GM03348 (cell line): ENCODE results near the gene HHLA2.
"Not testable (repeated sequence)": the region's sequence is repeated elsewhere in the genome, so short reads cannot be mapped to it uniquely, and the experiment has no call there.

Experiments used
- DNase-seq: peaks from one replicate; pipeline ENCODE4 v3.0.0; 2012; ENCODE audit warnings: low spot score

The HHLA2 gene, protein sequence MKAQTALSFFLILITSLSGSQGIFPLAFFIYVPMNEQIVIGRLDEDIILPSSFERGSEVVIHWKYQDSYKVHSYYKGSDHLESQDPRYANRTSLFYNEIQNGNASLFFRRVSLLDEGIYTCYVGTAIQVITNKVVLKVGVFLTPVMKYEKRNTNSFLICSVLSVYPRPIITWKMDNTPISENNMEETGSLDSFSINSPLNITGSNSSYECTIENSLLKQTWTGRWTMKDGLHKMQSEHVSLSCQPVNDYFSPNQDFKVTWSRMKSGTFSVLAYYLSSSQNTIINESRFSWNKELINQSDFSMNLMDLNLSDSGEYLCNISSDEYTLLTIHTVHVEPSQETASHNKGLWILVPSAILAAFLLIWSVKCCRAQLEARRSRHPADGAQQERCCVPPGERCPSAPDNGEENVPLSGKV

DNA sequence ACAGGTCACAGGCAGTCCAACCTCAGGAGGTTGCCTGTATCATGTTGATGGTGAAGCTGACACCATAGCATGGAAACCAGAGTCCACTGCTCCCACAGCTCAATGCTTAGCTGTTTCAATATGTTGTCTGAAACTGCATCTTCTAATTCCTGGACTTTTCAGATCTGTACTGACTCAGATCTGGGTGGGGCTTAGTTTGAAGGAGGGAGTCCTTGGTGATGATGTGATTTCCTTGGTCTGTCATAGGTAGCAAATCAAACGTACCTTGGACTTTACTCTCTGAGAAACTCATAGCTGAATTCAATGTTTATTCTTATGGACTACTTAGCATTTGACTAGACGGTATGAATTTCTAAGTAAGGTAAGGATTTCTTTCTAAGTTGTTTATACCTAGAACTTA, at the start of gene HHLA2:
Gene HHLA2, plus strand, starts transcription at position 310 of the 400 bp plus-strand sequence. CDS start 55,266 bp downstream, outside the sequence.
- no peak for DNase-seq

GRCh38 chr3:108250626-108251025, 45.7 kb upstream of the HHLA2 start:
- no peak for DNase-seq

GRCh38 chr3:108251265-108251664, 45.1 kb upstream of the HHLA2 start:
- DNase-seq, result no peak

- no peak for DNase-seq
These were observed 44.5 kb upstream of the HHLA2 start for GRCh38 chr3:108251844-108252243.

GRCh38 chr3:108255131-108255530, 41.2 kb upstream of the HHLA2 start:
- no peak for DNase-seq

- not testable (repeated sequence) for DNase-seq
These were observed 31.6 kb upstream of the HHLA2 start for GRCh38 chr3:108264534-108265298.

- not testable (repeated sequence) for DNase-seq
These were observed 28.1 kb upstream of the HHLA2 start for GRCh38 chr3:108268235-108268634.

GRCh38 chr3:108271626-108272025, 24.7 kb upstream of the HHLA2 start:
- no peak for DNase-seq

GRCh38 chr3:108279066-108279465, 17.3 kb upstream of the HHLA2 start:
- not testable (repeated sequence) for DNase-seq

- DNase-seq, result no peak
These were observed 15.9 kb upstream of the HHLA2 start for GRCh38 chr3:108280476-108280875.

GRCh38 chr3:108281670-108282069, 14.7 kb upstream of the HHLA2 start:
- no peak for DNase-seq

GRCh38 chr3:108283006-108283405, 13.3 kb upstream of the HHLA2 start:
- DNase-seq, result no peak

GRCh38 chr3:108283989-108284388, 12.4 kb upstream of the HHLA2 start:
- DNase-seq, result no peak

- no peak for DNase-seq
These were observed 11.2 kb upstream of the HHLA2 start for GRCh38 chr3:108285176-108285575.

DNA sequence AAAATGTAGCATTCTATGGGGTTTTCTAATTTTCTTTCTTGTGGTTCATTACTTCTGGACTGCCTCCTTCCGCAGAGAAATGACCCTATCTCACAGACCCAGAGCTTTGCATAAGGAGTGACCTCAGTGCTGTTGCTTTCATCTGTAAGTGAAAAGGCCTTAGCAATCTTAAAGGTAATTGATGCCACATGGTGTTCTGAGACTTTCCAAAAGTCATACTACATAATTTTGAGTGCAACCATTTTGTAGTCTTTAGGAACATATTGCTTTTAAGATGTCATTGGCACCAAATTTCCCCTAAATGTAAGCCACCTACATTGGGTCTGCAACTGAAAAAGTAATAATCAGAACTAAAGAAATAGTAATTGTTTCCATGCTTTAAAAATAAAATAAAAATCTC, 9.2 kb upstream of the HHLA2 start:
- no peak for DNase-seq

- DNase-seq, result not testable (repeated sequence)
These were observed 8.2 kb upstream of the HHLA2 start for GRCh38 chr3:108288193-108288592.

GRCh38 chr3:108289159-108289558, 7.2 kb upstream of the HHLA2 start:
- DNase-seq, result no peak

DNA sequence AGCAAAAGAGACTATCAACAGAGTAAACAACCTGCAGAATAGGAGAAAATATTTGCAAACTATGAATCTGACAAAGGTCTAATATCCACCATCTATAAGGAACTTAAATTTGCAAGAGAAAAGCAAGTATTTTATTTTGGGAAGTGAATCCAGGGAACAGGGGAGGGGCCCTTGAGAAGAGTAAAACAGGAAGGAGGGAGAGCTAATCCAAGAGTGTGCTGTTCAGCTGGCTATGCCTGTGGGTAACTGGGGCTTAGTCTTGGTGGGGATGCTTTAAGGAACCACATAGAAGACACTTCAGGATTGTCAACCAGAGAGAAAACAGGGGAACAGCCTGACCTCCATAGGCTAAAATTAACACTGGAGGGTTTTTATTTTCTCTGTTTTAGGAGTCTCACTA, 3.9 kb upstream of the HHLA2 start:
- no peak for DNase-seq

GRCh38 chr3:108292905-108293328, 3.4 kb upstream of the HHLA2 start:
- DNase-seq, result no peak

- no peak for DNase-seq
These were observed 2.5 kb upstream of the HHLA2 start for GRCh38 chr3:108293858-108294257.

DNA sequence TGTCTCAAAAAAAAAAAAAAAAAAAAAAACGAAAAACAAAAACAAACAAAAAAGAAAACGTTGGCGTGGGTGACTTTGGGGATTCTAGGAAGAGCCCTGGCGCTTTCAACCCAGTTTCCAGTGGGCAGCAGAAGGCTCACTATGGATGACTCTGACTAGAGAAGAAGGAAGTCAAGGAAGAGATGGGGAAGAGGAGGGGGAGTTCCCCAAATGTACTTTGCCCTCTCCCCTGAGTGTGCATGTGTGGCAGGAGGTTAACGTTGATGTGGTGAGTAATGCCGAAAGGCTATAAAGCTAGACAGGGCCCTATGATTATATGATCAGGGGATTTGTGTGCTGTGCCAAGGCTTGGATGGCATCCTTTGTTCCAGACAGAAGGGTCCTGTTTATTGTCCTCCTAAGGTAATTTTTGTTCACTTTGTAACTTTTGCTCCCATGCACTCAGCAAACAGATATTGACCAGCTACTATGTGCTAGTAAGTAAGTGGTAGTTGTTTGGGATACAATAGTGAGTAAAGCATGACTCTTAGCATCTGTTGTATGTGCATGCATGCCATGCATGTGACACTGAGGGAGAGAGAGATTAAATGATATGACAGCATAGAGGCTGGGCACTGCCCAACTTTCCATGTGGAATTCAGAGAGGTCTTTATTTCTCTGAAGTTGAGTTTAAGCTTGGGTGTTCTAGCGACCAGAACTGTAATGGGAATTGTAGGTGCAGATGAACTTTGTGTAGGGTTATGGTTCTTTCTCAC, 750 bp upstream of the HHLA2 start:
- DNase-seq, result no peak

GRCh38 chr3:108297647-108298046, 1.3 kb downstream of the HHLA2 start:
- DNase-seq, result no peak
